ENCODE data around the gene GSTM3. TPM values are rescaled to one million over a fixed set of nuclear protein-coding genes. Genes with fewer than 3 reads are reported as not detected.

GSTM3 gene
- total and polyA plus RNA-seq, 7 donors: 21.6 to 143 (median 64.3) TPM

DNA sequence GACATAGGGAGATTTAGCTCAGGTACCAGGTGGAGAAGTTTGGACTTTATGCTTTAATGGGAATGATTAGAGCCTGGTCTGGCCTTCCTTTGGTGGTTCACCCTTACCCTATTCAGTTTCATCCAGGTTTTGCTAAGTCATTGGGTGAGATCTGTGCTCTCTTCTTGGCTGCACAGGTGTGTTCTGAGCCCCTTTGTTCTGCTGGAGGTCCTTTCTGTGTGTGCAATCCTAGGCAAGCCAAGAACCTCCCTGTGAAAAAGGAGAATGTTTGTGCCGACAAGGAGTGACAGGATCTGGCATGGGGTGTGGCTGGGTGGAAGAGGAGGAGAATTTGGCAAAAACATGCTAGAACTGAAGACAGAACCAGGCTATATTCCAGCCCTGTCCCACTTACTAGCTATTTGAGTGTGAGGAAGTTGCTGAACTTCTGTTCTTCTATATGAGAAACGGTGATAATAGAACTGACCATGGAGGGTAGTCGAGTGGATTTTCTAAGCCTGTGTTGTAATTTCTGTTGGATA, 24.2 kb downstream of the GSTM3 start:
- H3K9me3 ChIP-seq: no peaks in the 10 kb centered on the region
- H3K36me3 ChIP-seq: no peaks in the 10 kb centered on the region
- peaks cover 0 to 11% (median 0%) of the 10 kb centered on the region in 4 donors for H3K4me1 ChIP-seq
- DNase-seq: no peak
- H3K4me3 ChIP-seq: no peak overlapping the region
- H3K27me3 ChIP-seq: peaks cover 0 to 4% (median 0%) of the 10 kb centered on the region in 3 donors
- H3K27ac ChIP-seq: no peak overlapping the region
- 76 to 78% methylated on average over 3 of the region's 3 CpGs for WGBS, 2 donors
- intact Hi-C loops (cut with DNase I): no loop called here
- TF ChIP-seq, protein P1, sequence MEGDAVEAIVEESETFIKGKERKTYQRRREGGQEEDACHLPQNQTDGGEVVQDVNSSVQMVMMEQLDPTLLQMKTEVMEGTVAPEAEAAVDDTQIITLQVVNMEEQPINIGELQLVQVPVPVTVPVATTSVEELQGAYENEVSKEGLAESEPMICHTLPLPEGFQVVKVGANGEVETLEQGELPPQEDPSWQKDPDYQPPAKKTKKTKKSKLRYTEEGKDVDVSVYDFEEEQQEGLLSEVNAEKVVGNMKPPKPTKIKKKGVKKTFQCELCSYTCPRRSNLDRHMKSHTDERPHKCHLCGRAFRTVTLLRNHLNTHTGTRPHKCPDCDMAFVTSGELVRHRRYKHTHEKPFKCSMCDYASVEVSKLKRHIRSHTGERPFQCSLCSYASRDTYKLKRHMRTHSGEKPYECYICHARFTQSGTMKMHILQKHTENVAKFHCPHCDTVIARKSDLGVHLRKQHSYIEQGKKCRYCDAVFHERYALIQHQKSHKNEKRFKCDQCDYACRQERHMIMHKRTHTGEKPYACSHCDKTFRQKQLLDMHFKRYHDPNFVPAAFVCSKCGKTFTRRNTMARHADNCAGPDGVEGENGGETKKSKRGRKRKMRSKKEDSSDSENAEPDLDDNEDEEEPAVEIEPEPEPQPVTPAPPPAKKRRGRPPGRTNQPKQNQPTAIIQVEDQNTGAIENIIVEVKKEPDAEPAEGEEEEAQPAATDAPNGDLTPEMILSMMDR (IDR thresholded peaks at IDR 0.05): no peak
- no peak for TF ChIP-seq POLR2AphosphoS5 (IDR thresholded peaks at IDR 0.05)
- TF ChIP-seq POLR2A (IDR thresholded peaks at IDR 0.05): no peak
- TF ChIP-seq EP300 (IDR thresholded peaks at IDR 0.05): no peak

DNA sequence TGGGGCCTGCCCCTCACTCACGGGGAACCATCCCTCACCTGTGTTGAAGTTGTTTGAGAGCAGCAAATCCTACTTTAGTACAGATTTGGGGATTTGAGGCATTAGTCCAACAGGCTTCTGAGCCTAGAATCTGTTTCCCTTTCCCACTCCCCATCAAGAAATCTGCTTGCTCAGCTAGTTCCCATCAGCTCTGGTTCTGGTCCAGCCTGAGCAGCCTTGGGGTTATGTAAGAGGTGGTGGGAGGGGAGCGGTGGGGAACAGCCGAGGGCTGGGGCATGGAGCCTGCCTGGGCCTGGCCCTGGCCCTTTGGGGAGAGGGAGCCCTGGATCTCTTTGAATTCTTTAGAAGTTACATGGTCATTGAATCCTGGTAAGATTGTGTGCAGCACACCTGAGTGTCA, 24.7 kb downstream of the GSTM3 start:
- Histone ChIP-seq H3K9me3 (no peaks in the 10 kb centered on the region), H3K27me3 (peaks cover 0 to 4% (median 0%) of the 10 kb centered on the region in 3 donors), H3K27ac (no peak overlapping the region), H3K36me3 (no peaks in the 10 kb centered on the region), H3K4me1 (peaks cover 0 to 11% (median 0%) of the 10 kb centered on the region in 4 donors), H3K4me3 (no peak overlapping the region)
- WGBS, 2 donors: 94 to 96% methylated on average over 3 of the region's 3 CpGs
- DNase-seq: no peak
- TF ChIP-seq POLR2A (IDR thresholded peaks at IDR 0.05): no peak
- TF ChIP-seq, protein P1 (IDR thresholded peaks at IDR 0.05): no peak
- no peak for TF ChIP-seq POLR2AphosphoS5 (IDR thresholded peaks at IDR 0.05)
- TF ChIP-seq EP300 (IDR thresholded peaks at IDR 0.05): no peak
- intact Hi-C loops (cut with DNase I): no loop called here

DNA sequence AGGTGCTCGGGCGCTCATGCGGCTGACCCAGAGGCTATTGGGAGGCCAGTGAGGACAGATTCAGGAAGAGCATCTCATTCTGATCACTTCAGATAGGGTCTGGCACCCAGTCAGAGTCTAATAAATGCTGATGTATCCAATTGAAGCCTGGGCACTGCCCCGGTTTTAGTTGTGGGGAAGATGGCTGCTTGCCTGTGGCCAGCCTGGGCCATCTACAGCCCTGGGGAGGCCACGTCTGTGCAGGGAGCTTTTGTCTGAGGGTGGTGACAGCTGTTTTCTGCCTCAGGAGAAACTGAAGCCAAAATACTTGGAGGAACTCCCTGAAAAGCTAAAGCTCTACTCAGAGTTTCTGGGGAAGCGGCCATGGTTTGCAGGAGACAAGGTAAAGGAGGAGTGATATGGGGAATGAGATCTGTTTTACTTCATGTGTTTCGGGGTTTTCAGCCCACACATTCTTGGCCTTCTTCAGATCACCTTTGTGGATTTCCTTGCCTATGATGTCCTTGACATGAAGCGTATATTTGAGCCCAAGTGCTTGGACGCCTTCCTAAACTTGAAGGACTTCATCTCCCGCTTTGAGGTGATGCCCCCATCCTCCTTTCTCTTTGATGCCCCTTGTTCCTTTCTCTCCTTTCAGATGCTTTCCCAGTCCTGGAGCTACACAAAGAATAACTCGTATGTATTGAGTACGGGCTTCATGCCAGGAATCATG, 26.0 kb downstream of the GSTM3 start:
- Histone ChIP-seq H3K4me3 (no peak overlapping the region), H3K4me1 (peaks cover 0 to 11% (median 0%) of the 10 kb centered on the region in 4 donors), H3K27me3 (peaks cover 0 to 4% (median 0%) of the 10 kb centered on the region in 3 donors), H3K36me3 (no peaks in the 10 kb centered on the region), H3K27ac (no peak overlapping the region), H3K9me3 (no peaks in the 10 kb centered on the region)
- no peak for DNase-seq
- TF ChIP-seq EP300 (IDR thresholded peaks at IDR 0.05) (no peak), POLR2AphosphoS5 (IDR thresholded peaks at IDR 0.05) (no peak), POLR2A (IDR thresholded peaks at IDR 0.05) (no peak)
- TF ChIP-seq, protein P1 (IDR thresholded peaks at IDR 0.05): no peak
- intact Hi-C loops (cut with DNase I): no loop called here
- 88 to 94% methylated on average over 12 of the region's 12 CpGs for WGBS, 2 donors

DNA sequence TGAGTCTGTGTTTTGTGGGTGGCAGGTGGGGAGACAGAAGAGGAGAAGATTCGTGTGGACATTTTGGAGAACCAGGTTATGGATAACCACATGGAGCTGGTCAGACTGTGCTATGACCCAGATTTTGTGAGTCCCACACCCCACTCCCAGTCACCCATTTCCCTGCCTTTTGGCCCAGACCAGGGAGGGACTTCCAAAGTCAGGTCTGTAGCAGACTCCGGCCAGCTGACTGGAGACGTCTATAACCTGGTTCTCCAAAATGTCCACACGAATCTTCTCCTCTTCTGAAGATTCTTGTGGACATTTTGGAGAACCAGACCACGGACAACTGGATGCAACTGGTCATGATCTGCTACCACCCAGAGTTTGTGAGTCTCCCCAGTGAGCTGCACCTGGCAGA, 27.2 kb downstream of the GSTM3 start:
- no peak overlapping the region for H3K27ac ChIP-seq
- no peak for DNase-seq
- WGBS, 2 donors: 93 to 94% methylated on average over 5 of the region's 5 CpGs

More for the DNA sequence above, 27.2 kb downstream of the GSTM3 start:
- H3K9me3 ChIP-seq: no peaks in the 10 kb centered on the region
- no peaks in the 10 kb centered on the region for H3K36me3 ChIP-seq
- H3K4me3 ChIP-seq: no peak overlapping the region
- peaks cover 0 to under 1% (median 0%) of the 10 kb centered on the region in 4 donors for H3K4me1 ChIP-seq
- intact Hi-C loops (cut with DNase I): no loop called here
- TF ChIP-seq POLR2AphosphoS5 (IDR thresholded peaks at IDR 0.05) (no peak), EP300 (IDR thresholded peaks at IDR 0.05) (no peak), POLR2A (IDR thresholded peaks at IDR 0.05) (no peak)
- TF ChIP-seq, protein P1 (IDR thresholded peaks at IDR 0.05): no peak
- peaks cover 0 to 4% (median 0%) of the 10 kb centered on the region in 3 donors for H3K27me3 ChIP-seq

Measured in sigmoid colon (tissue), 7 donors.